A549 (cell line): Measurements from ENCODE around the gene TBX6. TPM values are rescaled to one million over a fixed set of nuclear protein-coding genes. Genes with fewer than 3 reads are reported as not detected.

Source experiments
- ATAC-seq, 2 experiments: fragments of 200-7000 bp in 1 of 2; fragments of >200 bp in 1 of 2; cut with Nextera tagmentation in 1 of 2; cut with Tn5 transposase in 1 of 2; 3 replicates each; pipeline versions ENCODE4 v1.8.0 to v1.9.1; 2018 to 2020; ENCODE audit warnings: mild to moderate bottlenecking in 1 of 2, moderate library complexity in 1 of 2
- CTCF ChIA-PET: fragments of 300-600 bp; sonication (Branson Sonifier 250); formaldehyde crosslinking; extraction: SDS; loops from one replicate; lab custom pipeline; 2021; ENCODE audit warnings: antibody characterized with exemption, inconsistent platforms; lab: Yijun Ruan, JAX
- POLR2A ChIA-PET: fragments of 350-600 bp; formaldehyde crosslinking; extraction: SDS; loops from one replicate; lab custom pipeline; 2021; ENCODE audit warnings: antibody characterized with exemption, inconsistent platforms; lab: Yijun Ruan, JAX
- DNase-seq, 2 experiments: peaks; one replicate each; pipeline versions ENCODE4 v3.0.0 to v3.0.0-alpha.2; 2011 to 2016; ENCODE audit warnings: low read depth in 1 of 2, low spot score in 1 of 2
- FAIRE-seq: peaks from 2 replicates; lab custom pipeline; 2011; peaks lifted over from hg19 to GRCh38; lab: Jason Lieb, UNC
- H3K27ac ChIP-seq, 2 experiments: fragments of >200 bp; sonication (Bioruptor Twin); formaldehyde crosslinking; 3 replicates each; pipeline ENCODE4 v1.5.1; 2016 to 2017
- H3K4me1 ChIP-seq: fragments of >200 bp; sonication (Bioruptor Twin); formaldehyde crosslinking; 3 replicates; pipeline ENCODE4 v1.6.1; 2016
- H3K4me2 ChIP-seq: fragments of >200 bp; sonication (Bioruptor Twin); formaldehyde crosslinking; 3 replicates; pipeline ENCODE4 v1.6.1; 2016
- H3K4me3 ChIP-seq: fragments of >200 bp; sonication (Bioruptor Twin); formaldehyde crosslinking; 3 replicates; pipeline ENCODE4 v1.5.1; 2016
- H3K9me3 ChIP-seq: fragments of >200 bp; sonication (Bioruptor Twin); formaldehyde crosslinking; 3 replicates; pipeline ENCODE4 v1.6.1; 2016
- BHLHE40 ChIP-seq: IDR thresholded peaks from 2 replicates; pipeline ENCODE4 v1.6.1; 2012; ENCODE audit warnings: low read depth, low read length, inconsistent platforms
- CBX2 ChIP-seq: fragments of 200-600 bp; sonication (generic); IDR thresholded peaks from 2 replicates; pipeline ENCODE4 v1.6.1; 2016; ENCODE audit warnings: low read depth, mild to moderate bottlenecking, borderline replicate concordance
- CBX8 ChIP-seq: fragments of 200-600 bp; sonication (generic); IDR thresholded peaks from 2 replicates; pipeline ENCODE4 v1.6.1; 2016
- CHD4 ChIP-seq: fragments of 200-600 bp; sonication (generic); IDR thresholded peaks from 2 replicates; pipeline ENCODE4 v1.6.1; 2016; ENCODE audit warnings: antibody characterized with exemption, mild to moderate bottlenecking, borderline replicate concordance
- EHF ChIP-seq: fragments of 250-450 bp; sonication (Bioruptor Pico); IDR thresholded peaks from 2 replicates; pipeline ENCODE4 v1.5.0; 2020; ENCODE audit warnings: mild to moderate bottlenecking
- EHMT2 ChIP-seq: fragments of 200-600 bp; sonication (generic); IDR thresholded peaks from 2 replicates; pipeline ENCODE4 v1.6.1; 2016; ENCODE audit warnings: antibody characterized with exemption, low read depth, mild to moderate bottlenecking, moderate library complexity
- EP300 ChIP-seq, 2 experiments: fragments of >200 bp; sonication (Bioruptor Twin); formaldehyde crosslinking; IDR thresholded peaks; 2 replicates in 1 of 2; 3 replicates in 1 of 2; pipeline ENCODE4 v1.6.1; 2016 to 2017
- HEYL ChIP-seq: fragments of 250-450 bp; sonication (Bioruptor Pico); IDR thresholded peaks from 2 replicates; pipeline ENCODE4 v1.8.0; 2021; ENCODE audit warnings: mild to moderate bottlenecking, moderate library complexity
- HOXB13 ChIP-seq: fragments of 250-450 bp; sonication (Bioruptor Pico); IDR thresholded peaks from 2 replicates; pipeline ENCODE4 v1.5.0; 2020; ENCODE audit warnings: low read depth, mild to moderate bottlenecking, moderate library complexity
- HOXB5 ChIP-seq: fragments of 250-450 bp; sonication (Bioruptor Pico); IDR thresholded peaks from 2 replicates; pipeline ENCODE4 v1.5.0; 2020; ENCODE audit warnings: mild to moderate bottlenecking, moderate library complexity
- JUNB ChIP-seq: fragments of >200 bp; sonication (Bioruptor Twin); formaldehyde crosslinking; IDR thresholded peaks from 2 replicates; pipeline ENCODE4 v1.6.1; 2016
- KDM1A ChIP-seq: fragments of 200-600 bp; sonication (generic); IDR thresholded peaks from 2 replicates; pipeline ENCODE4 v1.6.1; 2016; ENCODE audit warnings: low read depth, mild to moderate bottlenecking
- MAZ ChIP-seq: fragments of 150-350 bp; IDR thresholded peaks from 2 replicates; pipeline ENCODE4 v1.6.1; 2014; ENCODE audit warnings: antibody characterized with exemption, low read depth, low read length, borderline replicate concordance
- RAD21 ChIP-seq, 2 experiments: fragments of >200 bp in 1 of 2; sonication (Bioruptor Twin) in 1 of 2; formaldehyde crosslinking in 1 of 2; IDR thresholded peaks in 1 of 2; conservative IDR thresholded peaks in 1 of 2; 2 replicates in 1 of 2; 3 replicates in 1 of 2; pipeline ENCODE4 v1.6.1; 2012 to 2018; ENCODE audit warnings: inconsistent platforms in 1 of 2
- RFX5 ChIP-seq: fragments of 450-650 bp; IDR thresholded peaks from 2 replicates; pipeline ENCODE4 v1.7.1; 2014; ENCODE audit warnings: antibody characterized with exemption, mild to moderate bottlenecking, moderate library complexity
- ZC3H11A ChIP-seq: fragments of 450-650 bp; IDR thresholded peaks from 2 replicates; pipeline ENCODE4 v1.6.1; 2014; ENCODE audit warnings: antibody characterized with exemption, mild to moderate bottlenecking
- WGBS: methylation state at CpG from one replicate; pipeline ENCODE4 v1.1.6; 2017; ENCODE audit errors: missing lambda C conversion rate; 5-methylcytosine and 5-hydroxymethylcytosine counted together
- polyA plus RNA-seq, 4 experiments: library from polyadenylated mRNA; depleted of rRNA in 3 of 4; stranded (reverse); fragments of >200 nt; fragmentation: RNase III in 1 of 4; extraction: RNeasy Plus Mini Kit Qiagen cat#74134 plus additional on column Dnase treatment in 1 of 4; gene quantifications; 2 replicates in 3 of 4; 3 replicates in 1 of 4; pipeline ENCODE4 v1.2.3, GENCODE V29; 2011 to 2017
- TF ChIP-seq, protein P1 (sequence below): fragments of 250-450 bp; sonication (Bioruptor Pico); IDR thresholded peaks from 2 replicates; pipeline ENCODE4 v1.5.0; 2020; ENCODE audit warnings: low read depth, mild to moderate bottlenecking, moderate library complexity
- TF ChIP-seq, protein P2 (sequence below): fragments of 450-650 bp; IDR thresholded peaks from 2 replicates; pipeline ENCODE4 v1.6.1; 2014; ENCODE audit warnings: antibody characterized with exemption
- TF ChIP-seq, protein P3 (sequence below): fragments of 200-600 bp; sonication (generic); IDR thresholded peaks from 2 replicates; pipeline ENCODE4 v1.6.1; 2016; ENCODE audit warnings: antibody characterized with exemption, mild to moderate bottlenecking, moderate library complexity
- TF ChIP-seq, protein P4 (sequence below): IDR thresholded peaks from 2 replicates; pipeline ENCODE4 v1.6.1; 2012; ENCODE audit warnings: low read depth, borderline replicate concordance
- TF ChIP-seq, protein P5 (sequence below): fragments of 150-350 bp; IDR thresholded peaks from 2 replicates; pipeline ENCODE4 v1.6.1; 2014; ENCODE audit warnings: low read depth, mild to moderate bottlenecking, low read length

TBX6 gene
- polyA plus RNA-seq, 2 of the 4 experiments (the other 2 are of a cell fraction): 0.14 to 0.63 TPM

DNA sequence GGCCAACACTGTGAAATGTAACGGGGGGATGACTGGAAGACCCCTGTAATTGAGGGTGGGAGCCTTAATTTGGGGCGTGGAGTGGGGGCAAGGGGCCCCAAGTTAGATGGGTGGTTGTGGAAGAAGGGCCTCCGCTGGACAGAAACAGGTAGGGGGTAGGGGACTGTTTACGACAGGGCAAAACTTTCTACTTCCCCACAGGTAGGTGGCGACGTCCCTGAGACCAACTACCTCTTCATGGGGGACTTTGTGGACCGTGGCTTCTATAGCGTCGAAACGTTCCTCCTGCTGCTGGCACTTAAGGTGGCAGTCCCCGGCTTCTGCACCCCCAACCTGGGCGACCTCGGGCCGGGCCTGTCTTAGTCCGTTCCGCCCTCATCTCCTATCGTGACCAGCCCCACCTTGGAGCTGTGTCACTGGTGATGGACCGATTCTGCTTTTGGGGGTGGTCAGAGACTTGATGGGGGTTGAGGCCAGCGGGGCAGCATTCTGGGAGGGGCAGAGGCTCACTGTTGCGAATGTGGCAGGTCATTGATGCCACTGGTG lies 9.1 kb downstream of the TBX6 start:
- 87% methylated on average over 18 of the region's 20 CpGs for WGBS
- ATAC-seq: peak; percentile 22 to 31; a peak in 2 of 6 replicates
- Histone ChIP-seq H3K4me3 (no peak overlapping the region), H3K4me2 (no peak overlapping the region), H3K4me1 (peaks cover 13% of the 10 kb centered on the region), H3K27ac (no peak overlapping the region), H3K9me3 (no peaks in the 10 kb centered on the region)
- CTCF ChIA-PET: interaction anchor here (0.7 to 10.3 kb wide), 5 partner anchors 9 to 51 kb away, joined by 3 to 143 read pairs (median 3); partner anchors contain the start of genes ALDOA and TBX6
- POLR2A ChIA-PET: interaction anchor here (0.8 kb wide), 1 partner anchor 17 kb away, joined by 3 read pairs; the partner anchor contains the start of gene ALDOA
- DNase-seq: no peak
- TF ChIP-seq ZC3H11A (no peak), CHD4 (no peak), RAD21 (conservative IDR thresholded peaks at IDR 0.05 in 1 of 2, IDR thresholded peaks at IDR 0.05 in 1 of 2) (no peak), JUNB (no peak), HOXB5 (no peak), RFX5 (no peak), KDM1A (no peak), CBX2 (no peak), CBX8 (no peak), HEYL (no peak), HOXB13 (CRISPR knock-in tag) (no peak), EHF (no peak), BHLHE40 (no peak)
- TF ChIP-seq, protein P1, sequence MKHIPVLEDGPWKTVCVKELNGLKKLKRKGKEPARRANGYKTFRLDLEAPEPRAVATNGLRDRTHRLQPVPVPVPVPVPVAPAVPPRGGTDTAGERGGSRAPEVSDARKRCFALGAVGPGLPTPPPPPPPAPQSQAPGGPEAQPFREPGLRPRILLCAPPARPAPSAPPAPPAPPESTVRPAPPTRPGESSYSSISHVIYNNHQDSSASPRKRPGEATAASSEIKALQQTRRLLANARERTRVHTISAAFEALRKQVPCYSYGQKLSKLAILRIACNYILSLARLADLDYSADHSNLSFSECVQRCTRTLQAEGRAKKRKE: no peak
- TF ChIP-seq, protein P2, sequence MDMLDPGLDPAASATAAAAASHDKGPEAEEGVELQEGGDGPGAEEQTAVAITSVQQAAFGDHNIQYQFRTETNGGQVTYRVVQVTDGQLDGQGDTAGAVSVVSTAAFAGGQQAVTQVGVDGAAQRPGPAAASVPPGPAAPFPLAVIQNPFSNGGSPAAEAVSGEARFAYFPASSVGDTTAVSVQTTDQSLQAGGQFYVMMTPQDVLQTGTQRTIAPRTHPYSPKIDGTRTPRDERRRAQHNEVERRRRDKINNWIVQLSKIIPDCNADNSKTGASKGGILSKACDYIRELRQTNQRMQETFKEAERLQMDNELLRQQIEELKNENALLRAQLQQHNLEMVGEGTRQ: no peak
- TF ChIP-seq, protein P3, sequence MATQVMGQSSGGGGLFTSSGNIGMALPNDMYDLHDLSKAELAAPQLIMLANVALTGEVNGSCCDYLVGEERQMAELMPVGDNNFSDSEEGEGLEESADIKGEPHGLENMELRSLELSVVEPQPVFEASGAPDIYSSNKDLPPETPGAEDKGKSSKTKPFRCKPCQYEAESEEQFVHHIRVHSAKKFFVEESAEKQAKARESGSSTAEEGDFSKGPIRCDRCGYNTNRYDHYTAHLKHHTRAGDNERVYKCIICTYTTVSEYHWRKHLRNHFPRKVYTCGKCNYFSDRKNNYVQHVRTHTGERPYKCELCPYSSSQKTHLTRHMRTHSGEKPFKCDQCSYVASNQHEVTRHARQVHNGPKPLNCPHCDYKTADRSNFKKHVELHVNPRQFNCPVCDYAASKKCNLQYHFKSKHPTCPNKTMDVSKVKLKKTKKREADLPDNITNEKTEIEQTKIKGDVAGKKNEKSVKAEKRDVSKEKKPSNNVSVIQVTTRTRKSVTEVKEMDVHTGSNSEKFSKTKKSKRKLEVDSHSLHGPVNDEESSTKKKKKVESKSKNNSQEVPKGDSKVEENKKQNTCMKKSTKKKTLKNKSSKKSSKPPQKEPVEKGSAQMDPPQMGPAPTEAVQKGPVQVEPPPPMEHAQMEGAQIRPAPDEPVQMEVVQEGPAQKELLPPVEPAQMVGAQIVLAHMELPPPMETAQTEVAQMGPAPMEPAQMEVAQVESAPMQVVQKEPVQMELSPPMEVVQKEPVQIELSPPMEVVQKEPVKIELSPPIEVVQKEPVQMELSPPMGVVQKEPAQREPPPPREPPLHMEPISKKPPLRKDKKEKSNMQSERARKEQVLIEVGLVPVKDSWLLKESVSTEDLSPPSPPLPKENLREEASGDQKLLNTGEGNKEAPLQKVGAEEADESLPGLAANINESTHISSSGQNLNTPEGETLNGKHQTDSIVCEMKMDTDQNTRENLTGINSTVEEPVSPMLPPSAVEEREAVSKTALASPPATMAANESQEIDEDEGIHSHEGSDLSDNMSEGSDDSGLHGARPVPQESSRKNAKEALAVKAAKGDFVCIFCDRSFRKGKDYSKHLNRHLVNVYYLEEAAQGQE: no peak
- TF ChIP-seq, protein P4, sequence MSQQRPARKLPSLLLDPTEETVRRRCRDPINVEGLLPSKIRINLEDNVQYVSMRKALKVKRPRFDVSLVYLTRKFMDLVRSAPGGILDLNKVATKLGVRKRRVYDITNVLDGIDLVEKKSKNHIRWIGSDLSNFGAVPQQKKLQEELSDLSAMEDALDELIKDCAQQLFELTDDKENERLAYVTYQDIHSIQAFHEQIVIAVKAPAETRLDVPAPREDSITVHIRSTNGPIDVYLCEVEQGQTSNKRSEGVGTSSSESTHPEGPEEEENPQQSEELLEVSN: no peak
- TF ChIP-seq, protein P5, sequence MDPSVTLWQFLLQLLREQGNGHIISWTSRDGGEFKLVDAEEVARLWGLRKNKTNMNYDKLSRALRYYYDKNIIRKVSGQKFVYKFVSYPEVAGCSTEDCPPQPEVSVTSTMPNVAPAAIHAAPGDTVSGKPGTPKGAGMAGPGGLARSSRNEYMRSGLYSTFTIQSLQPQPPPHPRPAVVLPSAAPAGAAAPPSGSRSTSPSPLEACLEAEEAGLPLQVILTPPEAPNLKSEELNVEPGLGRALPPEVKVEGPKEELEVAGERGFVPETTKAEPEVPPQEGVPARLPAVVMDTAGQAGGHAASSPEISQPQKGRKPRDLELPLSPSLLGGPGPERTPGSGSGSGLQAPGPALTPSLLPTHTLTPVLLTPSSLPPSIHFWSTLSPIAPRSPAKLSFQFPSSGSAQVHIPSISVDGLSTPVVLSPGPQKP: no peak
- no peak for FAIRE-seq

DNA sequence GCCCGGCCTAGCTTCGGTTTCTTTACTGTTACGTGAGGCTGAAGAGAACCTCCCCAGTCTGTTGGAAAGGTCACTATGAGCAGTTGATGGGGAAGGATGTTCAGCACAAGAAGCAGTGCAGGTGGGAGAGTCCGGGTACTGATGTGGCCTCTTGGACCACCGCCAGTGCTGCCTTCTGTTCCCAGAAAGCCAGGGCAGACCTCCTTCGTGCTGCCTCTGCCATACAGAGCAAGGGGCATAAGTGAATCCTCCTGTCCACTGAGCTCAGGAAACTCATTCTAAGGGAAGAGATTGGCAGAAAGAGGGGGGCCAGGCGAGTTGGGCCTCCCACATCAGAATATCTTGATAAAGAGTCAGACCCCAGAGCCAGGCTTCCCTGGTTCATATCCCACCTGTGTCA lies 12.2 kb downstream of the TBX6 start:
- POLR2A ChIA-PET: no interaction called here
- no peaks in the 10 kb centered on the region for H3K9me3 ChIP-seq
- DNase-seq: no peak
- TF ChIP-seq EHMT2 (no peak), MAZ (no peak), EP300 (IDR thresholded peaks at IDR 0.05) (no peak)
- TF ChIP-seq, all 56 proteins: peak for 0
- WGBS: 95% methylated on average over 7 of the region's 7 CpGs
- Histone ChIP-seq H3K4me3 (no peak overlapping the region), H3K27ac (no peak overlapping the region), H3K4me1 (peaks cover 21% of the 10 kb centered on the region), H3K4me2 (no peak overlapping the region)
- no peak for ATAC-seq
- CTCF ChIA-PET: interaction anchor here (0.6 to 10.3 kb wide), 4 partner anchors 12 to 38 kb away, joined by 4 to 143 read pairs (median 26); partner anchors contain the start of genes ALDOA and TBX6
- FAIRE-seq: no peak
